Pancreas (tissue), 10 donors: ENCODE data around the gene VWA2. TPM values are rescaled to one million over a fixed set of nuclear protein-coding genes. Genes with fewer than 3 reads are reported as not detected.

Experiments
- ATAC-seq, 4 donors: fragments of 200-7000 bp; cut with Tn5 transposase; one replicate each; pipeline versions ENCODE4 v1.8.0 to v1.9.1; 2020; ENCODE audit warnings: mild to moderate bottlenecking in 4 of 4, moderate library complexity in 4 of 4
- DNase-seq, 6 donors: peaks; one replicate each; pipeline ENCODE4 v3.0.0-alpha.2; 2020
- FAIRE-seq: peaks from 2 replicates; lab custom pipeline; 2012; peaks lifted over from hg19 to GRCh38; lab: Jason Lieb, UNC
- H3K27ac ChIP-seq, 4 donors: fragments of 200-600 bp; sonication (generic); 1 replicate in 3 of 4; 2 replicates in 1 of 4; pipeline versions ENCODE4 v1.5.0 to v1.8.0; 2020
- H3K27me3 ChIP-seq, 4 donors: fragments of 200-600 bp; one replicate each; pipeline ENCODE4 v1.8.0; 2021
- H3K36me3 ChIP-seq, 3 donors: fragments of 200-600 bp; sonication (generic) in 1 of 3; one replicate each; pipeline versions ENCODE4 v1.5.0 to v1.8.0; 2020 to 2021
- H3K4me1 ChIP-seq, 3 donors: fragments of 200-600 bp; one replicate each; pipeline ENCODE4 v1.8.0; 2021
- H3K4me3 ChIP-seq, 4 donors: fragments of 200-600 bp; sonication (generic) in 2 of 4; one replicate each; pipeline versions ENCODE4 v1.5.0 to v1.8.0; 2020 to 2021
- H3K9me3 ChIP-seq, 4 donors: fragments of 200-600 bp; one replicate each; pipeline ENCODE4 v1.8.0; 2021
- WGBS, 2 donors: extraction: QIAGEN DNeasy Blood & Tissue Kit; methylation state at CpG; one replicate each; pipeline ENCODE4 v1.1.7; 2013; 5-methylcytosine and 5-hydroxymethylcytosine counted together
- intact Hi-C, 3 donors: fragments of 100-400 bp; cut with DNase I; formaldehyde crosslinking; loops; one replicate each; pipeline versions ENCODE4 v1.11.1 to v1.14.2; 2022
- polyA plus RNA-seq, 2 donors: library from polyadenylated mRNA; stranded (reverse); fragments of 200-250 nt; gene quantifications; one replicate each; pipeline ENCODE4 v1.2.3, GENCODE V29; 2013
- total RNA-seq, 6 donors: library from RNA; stranded (reverse); fragmentation: NEBNext Ultra II Directional in 4 of 6; extraction: Animal tissue kit (Norgen Biotek cat#: 25700) in 4 of 6; gene quantifications; one replicate each; pipeline versions ENCODE4 v1.2.1 to v1.2.4, GENCODE V29; 2021 to 2023
- TF ChIP-seq, protein P1 (sequence below), 4 donors: fragments of 200-600 bp; sonication (generic) in 3 of 4; IDR thresholded peaks; one replicate each; pipeline versions ENCODE4 v1.5.0 to v1.8.0; 2021; ENCODE audit warnings: antibody characterized with exemption in 4 of 4
- donor health status: healthy with polysubstance abuse.
- donor health status: DM: no; HTN: no; CAD: no; lungs with moderate emphysema.
- donor health status: DM: no; HTN: no; CAD: no.
- donor health status: control.
- donor health status: control.
- donor health status: Bipolar disorder and iron deficiency.
- donor health status: DM: yes; HTN: yes; CAD: no.
- donor health status: DM: no; HTN: no; CAD: no.
- donor health status: DM: no; HTN: no; CAD: no.
- donor health status: DM: yes; HTN: yes; CAD: no.

Gene VWA2
- total and polyA plus RNA-seq, 8 donors: 1.4 to 9.5 (median 4.2) TPM

- Histone ChIP-seq H3K36me3 (no peaks in the 10 kb centered on the region), H3K4me3 (no peak overlapping the region), H3K27ac (no peak overlapping the region), H3K4me1 (peaks cover 2 to 11% (median 10%) of the 10 kb centered on the region in 3 donors), H3K27me3 (no peaks in the 10 kb centered on the region), H3K9me3 (no peaks in the 10 kb centered on the region)
- ATAC-seq: peak in 1 of 4 donors; percentile 2
- 53 to 60% methylated on average over 3 of the region's 3 CpGs for WGBS, 2 donors
- FAIRE-seq: no peak
- peak in 1 of 6 donors; percentile 30 for DNase-seq
- intact Hi-C loops: no loop called here
- TF ChIP-seq, protein P1, sequence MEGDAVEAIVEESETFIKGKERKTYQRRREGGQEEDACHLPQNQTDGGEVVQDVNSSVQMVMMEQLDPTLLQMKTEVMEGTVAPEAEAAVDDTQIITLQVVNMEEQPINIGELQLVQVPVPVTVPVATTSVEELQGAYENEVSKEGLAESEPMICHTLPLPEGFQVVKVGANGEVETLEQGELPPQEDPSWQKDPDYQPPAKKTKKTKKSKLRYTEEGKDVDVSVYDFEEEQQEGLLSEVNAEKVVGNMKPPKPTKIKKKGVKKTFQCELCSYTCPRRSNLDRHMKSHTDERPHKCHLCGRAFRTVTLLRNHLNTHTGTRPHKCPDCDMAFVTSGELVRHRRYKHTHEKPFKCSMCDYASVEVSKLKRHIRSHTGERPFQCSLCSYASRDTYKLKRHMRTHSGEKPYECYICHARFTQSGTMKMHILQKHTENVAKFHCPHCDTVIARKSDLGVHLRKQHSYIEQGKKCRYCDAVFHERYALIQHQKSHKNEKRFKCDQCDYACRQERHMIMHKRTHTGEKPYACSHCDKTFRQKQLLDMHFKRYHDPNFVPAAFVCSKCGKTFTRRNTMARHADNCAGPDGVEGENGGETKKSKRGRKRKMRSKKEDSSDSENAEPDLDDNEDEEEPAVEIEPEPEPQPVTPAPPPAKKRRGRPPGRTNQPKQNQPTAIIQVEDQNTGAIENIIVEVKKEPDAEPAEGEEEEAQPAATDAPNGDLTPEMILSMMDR (IDR thresholded peaks at IDR 0.05): no peak
These were observed 32.2 kb downstream of the VWA2 start for GRCh38 chr10:114271075-114271778.

GRCh38 chr10:114271779-114272167, 32.7 kb downstream of the VWA2 start:
- no peaks in the 10 kb centered on the region for H3K27me3 ChIP-seq
- H3K9me3 ChIP-seq: no peaks in the 10 kb centered on the region
- ATAC-seq (peak; percentile 16 to 65 (median 50)), DNase-seq (no peak), FAIRE-seq (no peak)
- WGBS, 2 donors: 78 to 84% methylated on average over 4 of the region's 4 CpGs
- H3K4me1 ChIP-seq: peaks cover 0 to 7% (median 5%) of the 10 kb centered on the region in 3 donors
- intact Hi-C loops: no loop called here
- no peak overlapping the region for H3K4me3 ChIP-seq
- TF ChIP-seq, protein P1 (IDR thresholded peaks at IDR 0.05): no peak
- H3K27ac ChIP-seq: no peak overlapping the region
- no peaks in the 10 kb centered on the region for H3K36me3 ChIP-seq

DNA sequence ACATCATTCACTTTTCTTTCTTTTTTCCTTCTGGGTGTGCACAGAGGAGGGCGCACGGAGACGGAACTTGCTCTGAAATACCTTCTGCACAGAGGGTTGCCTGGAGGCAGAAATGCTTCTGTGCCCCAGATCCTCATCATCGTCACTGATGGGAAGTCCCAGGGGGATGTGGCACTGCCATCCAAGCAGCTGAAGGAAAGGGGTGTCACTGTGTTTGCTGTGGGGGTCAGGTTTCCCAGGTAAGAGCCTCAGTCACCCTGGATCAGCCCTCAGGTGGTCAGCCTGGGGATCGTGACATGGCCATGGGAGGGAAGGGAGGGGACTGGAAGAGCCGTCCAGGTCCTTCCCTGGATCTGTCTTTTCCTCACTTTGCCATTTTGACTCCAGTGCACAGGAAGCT, 33.6 kb downstream of the VWA2 start:
- Histone ChIP-seq H3K36me3 (no peaks in the 10 kb centered on the region), H3K27me3 (no peaks in the 10 kb centered on the region), H3K4me1 (peaks cover 0 to 5% (median 0%) of the 10 kb centered on the region in 3 donors), H3K9me3 (no peaks in the 10 kb centered on the region), H3K4me3 (no peak overlapping the region), H3K27ac (no peak overlapping the region)
- no peak for FAIRE-seq
- intact Hi-C loops: no loop called here
- TF ChIP-seq, protein P1 (IDR thresholded peaks at IDR 0.05): no peak
- 92% methylated on average over 6 of the region's 6 CpGs for whole genome bisulfite sequencing, 2 donors
- no peak for ATAC-seq
- no peak for DNase-seq

DNA sequence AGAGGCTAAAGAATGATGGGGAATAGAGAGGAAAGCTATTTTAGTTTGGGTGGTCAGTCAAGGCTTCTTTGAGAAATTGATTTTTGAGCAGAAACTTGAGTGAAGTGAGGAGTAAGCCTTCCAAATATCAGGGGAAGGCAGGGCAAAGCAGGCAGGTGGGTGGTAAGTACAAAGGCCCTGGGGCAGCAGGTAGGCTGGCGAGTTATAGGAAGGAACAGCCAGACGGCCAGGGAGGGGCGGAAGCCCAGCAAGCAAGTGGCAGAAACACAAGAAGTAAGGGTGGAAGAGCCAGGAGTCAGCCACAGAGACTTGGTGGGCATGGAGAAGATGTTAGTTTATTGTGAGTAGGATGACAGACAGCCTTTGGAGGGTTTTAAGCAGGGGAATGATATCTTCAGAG, 34.9 kb downstream of the VWA2 start:
- WGBS, 2 donors: 78 to 84% methylated on average over 3 of the region's 3 CpGs
- no peak overlapping the region for H3K4me3 ChIP-seq
- FAIRE-seq: no peak
- H3K27me3 ChIP-seq: no peaks in the 10 kb centered on the region
- no peak for DNase-seq
- H3K36me3 ChIP-seq: no peaks in the 10 kb centered on the region
- intact Hi-C loops: no loop called here
- no peak overlapping the region for H3K27ac ChIP-seq
- TF ChIP-seq, protein P1 (IDR thresholded peaks at IDR 0.05): no peak
- H3K9me3 ChIP-seq: no peaks in the 10 kb centered on the region
- H3K4me1 ChIP-seq: peaks cover 0 to 5% (median 0%) of the 10 kb centered on the region in 3 donors
- no peak for ATAC-seq
